ENCODE measurements around the gene GAS2L2.

The GAS2L2 gene

GRCh38 chr17:35744830-35745229, 8.2 kb downstream of the GAS2L2 start:
- no peak for DNase-seq

DNA sequence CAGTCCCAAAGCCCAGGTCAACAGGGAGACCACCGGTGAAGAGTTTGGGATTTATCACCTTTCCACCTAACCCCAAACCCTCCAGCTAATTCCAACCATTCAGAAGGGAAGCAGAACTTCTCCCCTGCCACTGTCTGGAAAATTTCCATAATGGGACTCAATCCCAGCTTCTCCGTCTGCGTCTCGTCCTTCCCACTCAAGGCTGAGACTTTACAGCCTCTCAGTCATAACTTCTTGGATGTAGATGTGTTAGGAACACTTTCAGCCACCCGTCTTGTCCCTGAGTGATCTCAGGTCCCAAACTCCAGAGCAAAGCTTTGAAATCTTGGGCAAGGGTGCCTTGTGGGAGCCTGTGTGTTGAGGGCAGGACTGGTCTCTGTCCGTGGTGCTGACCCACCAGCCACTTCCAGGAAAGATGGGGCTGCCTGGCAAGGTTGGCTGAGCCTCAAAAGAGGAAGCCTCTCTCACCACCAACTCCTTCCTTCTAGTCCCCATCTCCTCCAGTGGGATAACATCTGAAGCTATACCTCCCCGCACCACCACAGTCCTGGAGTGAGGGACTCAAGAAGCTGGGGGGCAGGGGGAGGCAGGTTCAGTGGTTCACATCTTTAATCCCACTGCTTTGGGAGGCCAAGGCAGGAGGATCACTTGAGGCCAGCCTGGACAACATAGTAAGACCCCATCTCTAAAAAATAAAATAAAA, 9.3 kb downstream of the GAS2L2 start:
- no peak for DNase-seq

- no peak for DNase-seq
These were observed 10.1 kb downstream of the GAS2L2 start for GRCh38 chr17:35742896-35743477.

GRCh38 chr17:35742496-35742895, 10.5 kb downstream of the GAS2L2 start:
- DNase-seq = no peak

- no peak for DNase-seq
These were observed 11.8 kb downstream of the GAS2L2 start for GRCh38 chr17:35740997-35741931.

DNA sequence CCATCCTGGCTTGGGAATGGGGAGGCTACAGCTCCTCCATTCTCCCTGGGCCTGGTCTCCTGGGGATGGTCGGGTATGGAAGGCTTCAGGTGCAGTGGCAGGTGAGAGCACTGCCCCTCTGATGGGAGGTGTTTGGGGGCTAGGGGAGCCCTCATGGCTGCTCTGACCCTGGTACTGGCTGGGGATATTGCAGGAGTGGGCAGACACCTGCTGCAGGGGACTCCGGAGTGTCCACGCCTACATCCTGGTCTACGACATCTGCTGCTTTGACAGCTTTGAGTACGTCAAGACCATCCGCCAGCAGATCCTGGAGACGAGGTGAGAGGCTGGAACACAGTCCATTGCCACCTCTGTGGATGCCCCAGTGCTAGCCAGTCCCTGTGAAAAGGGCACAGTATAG, 12.8 kb downstream of the GAS2L2 start:
- no peak for DNase-seq

- no peak for DNase-seq
These were observed 14.4 kb downstream of the GAS2L2 start for GRCh38 chr17:35738519-35739133.

GRCh38 chr17:35736236-35736635, 16.8 kb downstream of the GAS2L2 start:
- DNase-seq = no peak

DNA sequence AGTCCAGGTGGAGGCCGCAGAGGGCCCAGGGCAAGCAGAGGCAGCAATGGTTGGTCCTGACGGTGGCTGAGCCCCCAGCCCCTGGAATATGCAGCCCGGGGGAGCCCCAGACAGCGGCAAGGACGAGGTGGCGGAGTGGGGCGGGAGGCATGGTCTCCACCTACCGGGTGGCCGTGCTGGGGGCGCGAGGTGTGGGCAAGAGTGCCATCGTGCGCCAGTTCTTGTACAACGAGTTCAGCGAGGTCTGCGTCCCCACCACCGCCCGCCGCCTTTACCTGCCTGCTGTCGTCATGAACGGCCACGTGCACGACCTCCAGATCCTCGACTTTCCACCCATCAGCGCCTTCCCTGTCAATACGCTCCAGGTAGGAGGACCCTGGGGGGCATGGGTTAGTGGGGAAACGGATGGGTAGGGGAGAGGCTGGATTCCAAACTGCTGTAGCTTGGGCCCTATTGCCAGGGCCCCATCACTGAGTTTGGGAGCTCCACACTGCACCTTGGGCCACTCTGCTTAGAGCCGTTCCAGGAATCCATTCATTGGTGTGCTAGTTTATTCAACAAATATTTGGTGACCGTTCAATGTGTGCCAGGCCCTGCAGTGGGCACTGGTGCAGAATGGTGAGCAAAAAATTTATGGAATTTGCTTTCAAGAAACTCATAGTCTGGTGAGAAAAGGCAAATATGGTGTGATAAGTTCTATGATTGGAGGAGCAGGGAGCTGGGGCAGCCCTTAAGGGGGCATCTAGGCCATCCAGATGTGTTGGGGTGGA, 17.8 kb downstream of the GAS2L2 start:
- DNase-seq = no peak

DNA sequence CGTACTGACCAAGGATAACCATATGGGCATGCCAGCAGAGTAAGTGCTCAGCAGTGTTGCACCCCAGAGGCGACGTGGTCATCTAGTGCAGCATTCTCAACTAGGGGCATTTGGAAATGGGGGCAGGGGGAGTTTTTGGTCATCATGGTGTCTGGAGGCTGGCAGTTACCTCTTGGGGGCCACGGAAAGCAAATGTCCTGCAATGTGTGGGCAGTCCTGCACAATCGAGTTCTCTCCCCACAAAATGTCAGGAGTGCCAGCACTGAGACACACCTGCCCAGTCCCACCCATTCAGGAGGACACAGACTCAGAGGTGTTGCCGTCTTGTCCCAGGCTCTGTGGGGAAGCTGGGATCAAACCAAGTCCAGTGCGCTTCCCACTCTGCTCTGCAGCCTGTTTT, 18.6 kb downstream of the GAS2L2 start:
- no peak for DNase-seq

- no peak for DNase-seq
These were observed 19.7 kb downstream of the GAS2L2 start for GRCh38 chr17:35733366-35733765.

- DNase-seq = no peak
These were observed 20.3 kb downstream of the GAS2L2 start for GRCh38 chr17:35732806-35733136.

DNA sequence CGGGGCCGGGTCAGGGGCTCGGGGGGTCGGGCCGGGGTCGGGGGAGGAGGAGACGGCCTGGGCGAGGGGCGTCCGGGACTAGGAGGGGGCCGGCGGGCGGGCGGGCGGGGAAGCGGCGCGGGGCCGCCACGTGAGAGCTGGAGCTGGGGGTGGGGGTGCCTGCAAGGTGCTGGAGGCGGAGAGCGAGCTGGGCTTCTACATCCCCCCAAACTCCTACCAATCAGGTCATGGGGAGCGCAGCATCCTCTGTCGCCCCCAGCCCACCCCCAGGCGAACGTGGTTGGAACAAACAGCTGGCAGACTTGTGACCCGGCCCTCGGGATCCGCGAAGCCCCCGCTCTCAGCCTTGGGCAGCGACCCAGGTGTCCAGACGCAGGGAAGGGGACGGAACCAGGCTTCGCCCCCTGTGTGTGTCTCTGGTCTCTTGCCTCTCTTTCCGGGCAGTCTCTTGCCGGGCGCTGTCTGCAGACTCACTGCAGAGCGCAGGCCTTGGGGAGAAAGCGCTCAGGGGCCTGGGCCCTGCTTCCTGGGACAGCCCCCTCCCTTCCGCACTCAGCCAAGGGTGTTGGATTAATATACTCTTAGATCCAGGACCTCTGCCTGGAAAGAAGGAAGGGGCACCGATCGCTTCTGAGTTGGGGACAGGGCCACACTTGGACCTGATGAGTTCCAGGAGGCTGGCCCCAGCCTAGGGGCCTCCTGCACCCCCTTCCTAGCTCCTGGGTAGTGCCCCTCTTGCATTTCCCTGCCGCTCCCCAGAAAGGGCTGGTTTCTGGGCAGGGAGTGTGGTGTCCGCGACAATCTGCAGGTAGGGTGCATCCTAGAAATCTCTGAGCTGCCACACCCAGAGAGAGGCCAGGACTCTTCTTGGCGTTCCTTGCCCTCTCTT, 20.9 kb downstream of the GAS2L2 start:
- DNase-seq = no peak

DNA sequence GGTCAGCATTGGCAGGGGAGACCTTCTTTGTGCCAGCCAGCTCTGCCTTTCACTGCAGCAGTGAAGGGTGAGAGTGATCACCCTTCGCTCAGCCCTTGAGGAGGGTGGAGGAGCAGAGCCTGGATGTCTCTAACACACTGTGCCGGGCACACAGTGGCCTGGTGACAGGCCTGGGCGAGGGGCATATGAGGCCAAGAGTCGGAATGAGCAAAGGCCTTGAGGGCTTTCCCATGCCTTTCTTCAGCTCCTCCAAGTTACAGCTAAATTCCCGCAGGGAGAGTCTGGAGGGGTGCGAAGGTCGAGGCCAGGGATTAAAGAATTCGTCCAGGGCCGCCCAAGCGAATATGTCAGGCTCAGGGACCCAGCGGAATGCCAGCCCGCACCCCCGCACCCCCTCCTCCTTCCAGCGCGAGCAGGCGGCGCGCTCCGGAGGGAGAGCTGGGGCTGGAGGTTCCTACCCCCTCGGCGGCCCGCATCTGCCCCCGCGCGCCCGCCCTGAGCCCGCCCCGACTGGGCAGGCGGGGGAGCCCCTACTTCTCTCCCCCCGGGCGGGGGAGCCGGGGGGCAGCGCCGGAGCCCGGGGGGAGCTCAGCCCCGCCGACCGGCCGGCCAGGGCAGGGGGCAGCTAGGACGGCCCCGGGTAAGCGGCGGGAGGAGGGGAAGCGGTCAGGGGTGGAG, 21.7 kb downstream of the GAS2L2 start, which contains the start of gene RASL10B:
Gene RASL10B, plus strand, starts transcription at position 401 of the 678 bp plus-strand sequence. CDS start 3,546 bp downstream, outside the sequence.
- DNase-seq = peak; percentile 31 to 47

DNA sequence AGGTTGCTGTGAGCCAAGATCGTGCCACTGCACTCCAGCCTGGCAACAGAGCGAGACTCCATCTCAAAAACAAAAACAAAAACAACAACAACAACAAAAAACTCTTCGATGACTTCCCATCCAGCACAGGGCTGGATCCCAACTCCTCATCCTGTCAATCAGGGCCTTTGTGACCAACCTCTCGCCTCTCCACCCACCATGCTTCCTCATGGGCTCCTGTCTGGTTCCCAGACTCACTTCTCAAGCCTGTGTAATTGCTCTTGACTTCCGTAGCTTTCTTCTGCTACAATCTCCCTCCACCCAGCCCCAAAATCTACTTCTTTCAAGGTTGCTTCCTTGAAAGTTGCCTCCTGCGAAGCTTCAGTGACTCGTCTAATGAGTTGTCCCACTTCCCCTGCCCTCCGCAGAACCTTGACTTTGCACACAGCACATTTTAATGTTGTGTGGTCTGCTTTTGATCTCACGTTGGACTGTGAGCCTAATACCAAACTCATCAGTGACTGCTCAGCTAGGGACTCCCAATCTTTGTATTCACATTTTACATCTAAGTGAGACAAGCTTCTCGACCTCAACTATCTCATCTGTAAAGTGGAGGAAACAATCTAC, 22.5 kb downstream of the GAS2L2 start:
- DNase-seq = no peak

DNA sequence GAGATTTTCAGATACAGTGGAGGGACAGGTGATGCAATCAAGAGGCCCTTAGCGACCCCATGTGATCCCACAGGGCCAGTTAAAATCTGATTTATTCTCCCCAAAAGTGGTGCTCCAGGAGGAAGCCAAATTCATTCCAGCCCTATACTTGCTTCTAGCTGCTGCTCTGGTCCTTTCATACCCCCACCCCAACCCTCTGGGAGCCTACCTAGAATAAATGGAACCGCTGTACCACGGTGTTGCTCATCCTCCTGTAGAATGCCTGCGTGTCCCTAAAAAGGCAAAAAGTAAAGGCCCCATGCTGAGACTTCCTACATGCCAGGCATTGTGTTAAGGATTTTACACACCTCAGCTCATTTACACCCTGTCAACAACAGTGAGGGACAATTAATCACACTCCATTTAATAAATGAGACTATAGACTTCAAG, 23.6 kb downstream of the GAS2L2 start:
- DNase-seq = no peak

- no peak for DNase-seq
These were observed 24.5 kb downstream of the GAS2L2 start for GRCh38 chr17:35728551-35728950.

DNA sequence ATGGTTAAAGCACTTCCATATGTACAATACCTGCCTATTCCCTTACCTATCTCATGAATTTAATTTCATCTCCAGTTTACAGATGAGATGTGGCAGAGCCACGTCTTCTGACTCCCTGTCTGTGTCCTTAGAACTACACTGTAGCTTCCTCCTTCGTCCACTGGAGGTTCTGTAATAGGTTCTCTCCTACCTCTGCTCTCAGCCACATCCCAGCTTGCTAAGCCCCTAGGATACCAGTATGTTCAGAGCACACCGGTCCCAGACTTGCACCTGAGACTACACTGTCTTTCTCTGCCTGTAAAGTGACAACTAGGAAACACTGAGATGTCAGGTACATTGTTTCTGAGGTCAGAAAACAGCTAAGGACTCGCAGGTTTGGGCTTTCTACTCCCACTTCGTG, 25.4 kb downstream of the GAS2L2 start:
- DNase-seq = no peak

GRCh38 chr17:35726953-35727460, 26.0 kb downstream of the GAS2L2 start:
- DNase-seq = no peak
